HuH-7.5 (cell line): Measurements from ENCODE around the gene SYT1.

Experiments used
- DNase-seq: peaks from one replicate; pipeline ENCODE4 v3.0.0; 2011; ENCODE audit warnings: low spot score

The SYT1 gene

GRCh38 chr12:79441534-79441933 lies 577.0 kb downstream of the SYT1 start:
- no peak for DNase-seq

- DNase-seq, result no peak
These were observed 577.8 kb downstream of the SYT1 start for GRCh38 chr12:79442396-79442795.

GRCh38 chr12:79444089-79444488 lies 579.5 kb downstream of the SYT1 start:
- no peak for DNase-seq

GRCh38 chr12:79448816-79449215 lies 584.2 kb downstream of the SYT1 start:
- DNase-seq, result no peak

- no peak for DNase-seq
These were observed 586.8 kb downstream of the SYT1 start for GRCh38 chr12:79451365-79451764.

- no peak for DNase-seq
These were observed 587.4 kb downstream of the SYT1 start for GRCh38 chr12:79451978-79452377.

- no peak for DNase-seq
These were observed 588.3 kb downstream of the SYT1 start for GRCh38 chr12:79452906-79453305.

GRCh38 chr12:79453820-79454219 lies 589.2 kb downstream of the SYT1 start:
- DNase-seq, result no peak

GRCh38 chr12:79454338-79454843 lies 589.8 kb downstream of the SYT1 start:
- no peak for DNase-seq

GRCh38 chr12:79455286-79455685 lies 590.7 kb downstream of the SYT1 start:
- DNase-seq, result no peak

GRCh38 chr12:79482323-79482722 lies 617.7 kb downstream of the SYT1 start:
- DNase-seq, result no peak

- no peak for DNase-seq
These were observed 618.3 kb downstream of the SYT1 start for GRCh38 chr12:79482921-79483320.

GRCh38 chr12:79486154-79486553 lies 621.6 kb downstream of the SYT1 start:
- DNase-seq, result no peak

- DNase-seq, result no peak
These were observed 623.0 kb downstream of the SYT1 start for GRCh38 chr12:79487386-79488110.
